Gastrocnemius medialis (tissue), 4 donors: ENCODE measurements around the gene SYCE1. TPM values are rescaled to one million over a fixed set of nuclear protein-coding genes. Genes with fewer than 3 reads are reported as not detected.

ENCODE experiments used
- ATAC-seq, 2 donors: fragments of 150-250 bp; one replicate each; pipeline ENCODE4 v1.9.1; 2016
- DNase-seq, 2 donors: peaks; one replicate each; pipeline ENCODE4 v3.0.0-alpha.2; 2019
- H3K27ac ChIP-seq, 4 donors: fragments of 200-600 bp; sonication (generic); 1 replicate in 1 of 4; 2 replicates in 3 of 4; pipeline ENCODE4 v1.5.1; 2016 to 2018; ENCODE audit warnings: mild to moderate bottlenecking in 2 of 4, moderate library complexity in 1 of 4
- H3K27me3 ChIP-seq, 3 donors: fragments of 200-600 bp; sonication (generic) in 2 of 3; 1 replicate in 1 of 3; 2 replicates in 2 of 3; pipeline versions ENCODE4 v1.5.1 to v1.6.0; 2016 to 2019; ENCODE audit warnings: mild to moderate bottlenecking in 1 of 3, moderate library complexity in 1 of 3
- H3K36me3 ChIP-seq, 2 donors: fragments of 200-600 bp; sonication (generic) in 1 of 2; one replicate each; pipeline ENCODE4 v1.5.1; 2017 to 2018
- H3K4me1 ChIP-seq, 2 donors: fragments of 200-600 bp; sonication (generic) in 1 of 2; one replicate each; pipeline ENCODE4 v1.5.1; 2016 to 2017; ENCODE audit warnings: mild to moderate bottlenecking in 2 of 2
- H3K4me3 ChIP-seq, 4 donors: fragments of 200-600 bp; sonication (generic) in 3 of 4; 1 replicate in 1 of 4; 2 replicates in 3 of 4; pipeline ENCODE4 v1.5.1; 2016 to 2019; ENCODE audit warnings: mild to moderate bottlenecking in 2 of 4
- H3K9me3 ChIP-seq, 3 donors: fragments of 200-600 bp; sonication (generic) in 2 of 3; 1 replicate in 1 of 3; 2 replicates in 2 of 3; pipeline ENCODE4 v1.5.1; 2016 to 2019
- CTCF ChIP-seq, 5 experiments: fragments of 450-650 bp in 3 of 5; fragments of 200-600 bp in 2 of 5; sonication (generic) in 2 of 5; IDR thresholded peaks in 4 of 5; conservative IDR thresholded peaks in 1 of 5; 1 replicate in 4 of 5; 2 replicates in 1 of 5; pipeline ENCODE4 v1.5.1; 2016 to 2019; ENCODE audit warnings: antibody characterized with exemption in 5 of 5, mild to moderate bottlenecking in 3 of 5, moderate library complexity in 3 of 5
- POLR2A ChIP-seq, 2 donors: fragments of 450-650 bp; IDR thresholded peaks; one replicate each; pipeline ENCODE4 v1.6.1; 2017; ENCODE audit warnings: antibody characterized with exemption in 2 of 2, mild to moderate bottlenecking in 2 of 2, moderate library complexity in 2 of 2
- in situ Hi-C, 4 donors: fragments of 200-750 bp; cut with MboI; loops; one replicate each; pipeline versions ENCODE4 v1.15.0 to v1.8.0; 2017; ENCODE audit warnings: low sequenced_read_pairs in 4 of 4
- intact Hi-C: fragments of 100-400 bp; cut with DNase I; formaldehyde crosslinking; loops from one replicate; pipeline ENCODE4 v1.15.1; 2023; ENCODE audit warnings: low total_unique reads
- total RNA-seq, 4 donors: library from RNA; depleted of rRNA; stranded (reverse); fragments of >200 nt; gene quantifications; one replicate each; pipeline versions ENCODE4 v1.1.0 to v1.2.3, GENCODE V29; 2016

SYCE1 gene
- total RNA-seq, 4 donors from 2014 or later, result 0.32 TPM; not detected in 3

GRCh38 chr10:133567609-133568286, 2.4 kb upstream of the SYCE1 start:
- Histone ChIP-seq H3K4me1 (no peaks in the 10 kb centered on the region), H3K9me3 (no peaks in the 10 kb centered on the region), H3K36me3 (no peaks in the 10 kb centered on the region), H3K27ac (no peak overlapping the region), H3K27me3 (peaks cover under 1 to 9% (median 6%) of the 10 kb centered on the region in 3 donors), H3K4me3 (no peak overlapping the region)
- no peak for TF ChIP-seq CTCF (IDR thresholded peaks at IDR 0.05 in 4 of 5, conservative IDR thresholded peaks at IDR 0.05 in 1 of 5)
- no peak for TF ChIP-seq POLR2A (IDR thresholded peaks at IDR 0.05)
- DNase-seq (no peak), ATAC-seq (no peak)
- in situ Hi-C loops, result no loop called here
- intact Hi-C loops, result no loop called here

- TF ChIP-seq CTCF (IDR thresholded peaks at IDR 0.05 in 4 of 5, conservative IDR thresholded peaks at IDR 0.05 in 1 of 5), result no peak
- no peak for TF ChIP-seq POLR2A (IDR thresholded peaks at IDR 0.05)
- intact Hi-C loops, result no loop called here
- H3K4me3 ChIP-seq, result no peak overlapping the region
Measured at GRCh38 chr10:133567119-133567518, 1.7 kb upstream of the SYCE1 start.

GRCh38 chr10:133564816-133565215, 567 bp downstream of the SYCE1 start:
- ATAC-seq (no peak), DNase-seq (no peak)
- peaks cover 0 to 9% (median 6%) of the 10 kb centered on the region in 3 donors for H3K27me3 ChIP-seq
- H3K27ac ChIP-seq, result peak overlapping the region in 1 of 4 donors; percentile 68
- TF ChIP-seq POLR2A (IDR thresholded peaks at IDR 0.05), result no peak
- no peak for TF ChIP-seq CTCF (IDR thresholded peaks at IDR 0.05 in 4 of 5, conservative IDR thresholded peaks at IDR 0.05 in 1 of 5)
- H3K4me1 ChIP-seq, result no peaks in the 10 kb centered on the region
- in situ Hi-C loops, result no loop called here
- intact Hi-C loops, result no loop called here
- peak overlapping the region in 1 of 4 donors; percentile 8 for H3K4me3 ChIP-seq
- H3K36me3 ChIP-seq, result no peaks in the 10 kb centered on the region
- no peaks in the 10 kb centered on the region for H3K9me3 ChIP-seq

More at GRCh38 chr10:133567119-133567518, 1.7 kb upstream of the SYCE1 start:
- peaks cover 0 to 9% (median 6%) of the 10 kb centered on the region in 3 donors for H3K27me3 ChIP-seq
- in situ Hi-C loops, result no loop called here
- H3K36me3 ChIP-seq, result no peaks in the 10 kb centered on the region
- DNase-seq, result no peak
- no peak overlapping the region for H3K27ac ChIP-seq
- no peaks in the 10 kb centered on the region for H3K9me3 ChIP-seq
- H3K4me1 ChIP-seq, result no peaks in the 10 kb centered on the region
- no peak for ATAC-seq

GRCh38 chr10:133559216-133559615, 6.2 kb downstream of the SYCE1 start:
- no peak overlapping the region for H3K4me3 ChIP-seq
- H3K4me1 ChIP-seq, result no peaks in the 10 kb centered on the region
- no peak for TF ChIP-seq POLR2A (IDR thresholded peaks at IDR 0.05)
- TF ChIP-seq CTCF (IDR thresholded peaks at IDR 0.05 in 4 of 5, conservative IDR thresholded peaks at IDR 0.05 in 1 of 5), result no peak
- intact Hi-C loops (no loop called here), in situ Hi-C loops (no loop called here)
- no peak overlapping the region for H3K27ac ChIP-seq
- no peaks in the 10 kb centered on the region for H3K9me3 ChIP-seq
- no peak for ATAC-seq
- DNase-seq, result no peak
- H3K27me3 ChIP-seq, result no peaks in the 10 kb centered on the region
- no peaks in the 10 kb centered on the region for H3K36me3 ChIP-seq
